Activated CD4-positive, alpha-beta T cell treated with anti-CD3 and anti-CD28 coated beads, Interleukin-2, Interleukin-4, amounts not matched to agents 100 ng/mL and 50 ng/mL, durations not matched to agents 16 hours and 8 hours (primary cell): ENCODE results near the gene DIS3L.
"Not testable (repeated sequence)": the region's sequence is repeated elsewhere in the genome, so short reads cannot be mapped to it uniquely, and the experiment has no call there.

Source experiments
- DNase-seq: peaks from one replicate; pipeline ENCODE4 v3.0.0-alpha.2; 2020; ENCODE audit warnings: low spot score

DIS3L gene

GRCh38 chr15:66278056-66278455, 15.3 kb upstream of the DIS3L start:
- no peak for DNase-seq

- DNase-seq = no peak
Measured at GRCh38 chr15:66278671-66279070, 14.7 kb upstream of the DIS3L start.

- DNase-seq = no peak
Measured at GRCh38 chr15:66284271-66284670, 9.1 kb upstream of the DIS3L start.

- no peak for DNase-seq
Measured at GRCh38 chr15:66285533-66286280, 7.7 kb upstream of the DIS3L start.

- no peak for DNase-seq
Measured at GRCh38 chr15:66287461-66288057, 5.8 kb upstream of the DIS3L start.

- DNase-seq = no peak
Measured at GRCh38 chr15:66288093-66288492, 5.3 kb upstream of the DIS3L start.

- no peak for DNase-seq
Measured at GRCh38 chr15:66288551-66289185, 4.7 kb upstream of the DIS3L start.

- DNase-seq = no peak
Measured at GRCh38 chr15:66290007-66290406, 3.4 kb upstream of the DIS3L start.

- DNase-seq = peak; percentile 24
Measured at GRCh38 chr15:66290518-66290917, 2.9 kb upstream of the DIS3L start.

GRCh38 chr15:66291816-66292570, 1.4 kb upstream of the DIS3L start:
- DNase-seq = no peak

- DNase-seq = no peak
Measured at GRCh38 chr15:66292571-66293418, 573 bp upstream of the DIS3L start.

GRCh38 chr15:66294157-66294931, 976 bp downstream of the DIS3L start:
- DNase-seq = peak; percentile 64

GRCh38 chr15:66294932-66295235, 1.5 kb downstream of the DIS3L start:
- no peak for DNase-seq

- no peak for DNase-seq
Measured at GRCh38 chr15:66296186-66296585, 2.8 kb downstream of the DIS3L start.

- DNase-seq = no peak
Measured at GRCh38 chr15:66298803-66299251, 5.5 kb downstream of the DIS3L start.

GRCh38 chr15:66302489-66303278, 9.3 kb downstream of the DIS3L start:
- no peak for DNase-seq

GRCh38 chr15:66304425-66304824, 11.1 kb downstream of the DIS3L start:
- not testable (repeated sequence) for DNase-seq

- DNase-seq = no peak
Measured at GRCh38 chr15:66306381-66306780, 13.0 kb downstream of the DIS3L start.

- no peak for DNase-seq
Measured at GRCh38 chr15:66308531-66308930, 15.2 kb downstream of the DIS3L start.

- DNase-seq = no peak
Measured at GRCh38 chr15:66309828-66310227, 16.5 kb downstream of the DIS3L start.
